HEK293 (cell line): ENCODE data around the gene FGFR2.

Source experiments
- CTCF ChIA-PET: fragments of 350-600 bp; formaldehyde crosslinking; extraction: SDS; loops from one replicate; lab custom pipeline; 2021; ENCODE audit warnings: antibody characterized with exemption; lab: Yijun Ruan, JAX
- POLR2A ChIA-PET: fragments of 300-600 bp; formaldehyde crosslinking; extraction: SDS; loops from one replicate; lab custom pipeline; 2020; ENCODE audit warnings: antibody characterized with exemption, inconsistent platforms; lab: Yijun Ruan, JAX
- H3K27ac ChIP-seq: fragments of 200-500 bp; sonication (Bioruptor generic); 2 replicates; pipeline ENCODE4 v1.5.1; 2014; ENCODE audit warnings: low read depth, low read length, control low read depth, inconsistent platforms; ENCODE audit errors: extremely low read depth
- H3K36me3 ChIP-seq, 2 experiments: fragments of 200-500 bp in 1 of 2; sonication (Bioruptor generic) in 1 of 2; 1 replicate in 1 of 2; 2 replicates in 1 of 2; pipeline ENCODE4 v1.5.1; 2014 to 2017; ENCODE audit warnings: inconsistent platforms in 2 of 2, low read length in 2 of 2; ENCODE audit not compliant: control insufficient read depth in 2 of 2, insufficient read depth in 1 of 2
- H3K4me1 ChIP-seq: fragments of 200-500 bp; sonication (Bioruptor generic); 2 replicates; pipeline ENCODE4 v1.5.1; 2014; ENCODE audit warnings: mild to moderate bottlenecking, low read length, inconsistent platforms; ENCODE audit not compliant: control insufficient read depth, insufficient read depth
- H3K4me3 ChIP-seq: 2 replicates; pipeline ENCODE4 v1.5.1; 2011; ENCODE audit warnings: low read depth, mild to moderate bottlenecking, control low read depth, low read length, moderate library complexity
- H3K9me3 ChIP-seq: fragments of 200-500 bp; sonication (Bioruptor generic); 2 replicates; pipeline ENCODE4 v1.5.1; 2014; ENCODE audit warnings: low read depth, low read length, inconsistent platforms; ENCODE audit not compliant: control insufficient read depth, insufficient read depth
- GFI1B ChIP-seq: fragments of 450-650 bp; formaldehyde crosslinking; IDR thresholded peaks from 2 replicates; pipeline ENCODE4 v1.5.1; 2016; ENCODE audit warnings: missing biosample characterization, missing genetic modification characterization
- INSM2 ChIP-seq: fragments of 450-650 bp; formaldehyde crosslinking; IDR thresholded peaks from 2 replicates; pipeline ENCODE4 v1.5.1; 2016; ENCODE audit warnings: missing biosample characterization, missing genetic modification characterization
- KLF8 ChIP-seq: fragments of 450-650 bp; formaldehyde crosslinking; IDR thresholded peaks from 2 replicates; pipeline ENCODE4 v1.5.1; 2016; ENCODE audit warnings: missing biosample characterization, missing genetic modification characterization
- MZF1 ChIP-seq: fragments of 450-650 bp; formaldehyde crosslinking; IDR thresholded peaks from 2 replicates; pipeline ENCODE4 v1.5.1; 2017; ENCODE audit warnings: missing biosample characterization, missing genetic modification characterization, borderline replicate concordance
- PRDM1 ChIP-seq: fragments of 450-650 bp; formaldehyde crosslinking; IDR thresholded peaks from 2 replicates; pipeline ENCODE4; 2016; ENCODE audit warnings: missing biosample characterization, missing genetic modification characterization
- SP7 ChIP-seq: fragments of 450-650 bp; formaldehyde crosslinking; IDR thresholded peaks from 2 replicates; pipeline ENCODE4 v1.5.1; 2016; ENCODE audit warnings: missing biosample characterization, missing genetic modification characterization
- WT1 ChIP-seq: fragments of 450-650 bp; formaldehyde crosslinking; IDR thresholded peaks from 2 replicates; pipeline ENCODE4 v1.5.1; 2016; ENCODE audit warnings: missing biosample characterization, missing genetic modification characterization
- ZBTB8A ChIP-seq: fragments of 450-650 bp; formaldehyde crosslinking; IDR thresholded peaks from 2 replicates; pipeline ENCODE4 v1.5.1; 2016; ENCODE audit warnings: missing biosample characterization, missing genetic modification characterization
- ZIC2 ChIP-seq: fragments of 450-650 bp; formaldehyde crosslinking; IDR thresholded peaks from 2 replicates; pipeline ENCODE4 v1.5.1; 2016; ENCODE audit warnings: missing biosample characterization, missing genetic modification characterization
- ZNF10 ChIP-seq: fragments of 450-650 bp; formaldehyde crosslinking; IDR thresholded peaks from 2 replicates; pipeline ENCODE4 v1.5.1; 2017; ENCODE audit warnings: missing biosample characterization, missing genetic modification characterization
- ZNF274 ChIP-seq, 2 experiments: fragments of 200-500 bp in 1 of 2; fragments of 450-650 bp in 1 of 2; sonication (Bioruptor generic) in 1 of 2; formaldehyde crosslinking in 1 of 2; IDR thresholded peaks; 2 replicates each; pipeline versions ENCODE4 v1.5.1 to v1.6.1; 2014 to 2016; ENCODE audit warnings: borderline replicate concordance in 1 of 2, inconsistent platforms in 1 of 2, low read length in 1 of 2, missing biosample characterization in 1 of 2, missing genetic modification characterization in 1 of 2
- ZNF394 ChIP-seq: fragments of 450-650 bp; formaldehyde crosslinking; IDR thresholded peaks from 2 replicates; pipeline ENCODE4 v1.5.1; 2016; ENCODE audit warnings: missing biosample characterization, missing genetic modification characterization, mild to moderate bottlenecking, moderate library complexity, borderline replicate concordance
- ZXDB ChIP-seq: fragments of 450-650 bp; formaldehyde crosslinking; IDR thresholded peaks from 2 replicates; pipeline ENCODE4 v1.5.1; 2016; ENCODE audit warnings: missing biosample characterization, missing genetic modification characterization
- TF ChIP-seq, protein P1 (sequence below): fragments of 450-650 bp; formaldehyde crosslinking; IDR thresholded peaks from 2 replicates; pipeline ENCODE4 v1.5.1; 2017; ENCODE audit warnings: missing biosample characterization, mild to moderate bottlenecking, missing genetic modification characterization, moderate library complexity
- TF ChIP-seq, protein P2 (sequence below): fragments of 450-650 bp; formaldehyde crosslinking; IDR thresholded peaks from 2 replicates; pipeline ENCODE4 v1.5.1; 2016; ENCODE audit warnings: missing biosample characterization, missing genetic modification characterization

FGFR2 gene

GRCh38 chr10:121433965-121434364 is 164.3 kb downstream of the FGFR2 start (continued):
- TF ChIP-seq, protein P1, sequence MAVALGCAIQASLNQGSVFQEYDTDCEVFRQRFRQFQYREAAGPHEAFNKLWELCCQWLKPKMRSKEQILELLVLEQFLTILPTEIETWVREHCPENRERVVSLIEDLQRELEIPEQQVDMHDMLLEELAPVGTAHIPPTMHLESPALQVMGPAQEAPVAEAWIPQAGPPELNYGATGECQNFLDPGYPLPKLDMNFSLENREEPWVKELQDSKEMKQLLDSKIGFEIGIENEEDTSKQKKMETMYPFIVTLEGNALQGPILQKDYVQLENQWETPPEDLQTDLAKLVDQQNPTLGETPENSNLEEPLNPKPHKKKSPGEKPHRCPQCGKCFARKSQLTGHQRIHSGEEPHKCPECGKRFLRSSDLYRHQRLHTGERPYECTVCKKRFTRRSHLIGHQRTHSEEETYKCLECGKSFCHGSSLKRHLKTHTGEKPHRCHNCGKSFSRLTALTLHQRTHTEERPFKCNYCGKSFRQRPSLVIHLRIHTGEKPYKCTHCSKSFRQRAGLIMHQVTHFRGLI: no peak

GRCh38 chr10:121428867-121429266 is 169.4 kb downstream of the FGFR2 start:
- Histone ChIP-seq H3K27ac (no peak overlapping the region), H3K4me1 (peaks cover 5% of the 10 kb centered on the region), H3K9me3 (no peaks in the 10 kb centered on the region), H3K4me3 (no peak overlapping the region), H3K36me3 (no peaks in the 10 kb centered on the region)
- ChIA-PET POLR2A (no interaction called here), CTCF (no interaction called here)
- TF ChIP-seq ZXDB (tag by site-specific recombination) (no peak), WT1 (tag by site-specific recombination) (no peak), INSM2 (no peak), KLF8 (tag by site-specific recombination) (no peak), MZF1 (tag by site-specific recombination) (no peak), ZBTB8A (tag by site-specific recombination) (no peak), ZNF394 (tag by site-specific recombination) (no peak), GFI1B (tag by site-specific recombination) (no peak), ZIC2 (no peak), SP7 (tag by site-specific recombination) (no peak), ZNF10 (tag by site-specific recombination) (no peak), PRDM1 (tag by site-specific recombination) (no peak), ZNF274 (IDR thresholded peaks at IDR 0.05; ENCODE audit: low read length) (no peak), ZNF274 (tag by site-specific recombination; IDR thresholded peaks at IDR 0.05; ENCODE audit: borderline replicate concordance) (no peak)
- TF ChIP-seq, protein P2, sequence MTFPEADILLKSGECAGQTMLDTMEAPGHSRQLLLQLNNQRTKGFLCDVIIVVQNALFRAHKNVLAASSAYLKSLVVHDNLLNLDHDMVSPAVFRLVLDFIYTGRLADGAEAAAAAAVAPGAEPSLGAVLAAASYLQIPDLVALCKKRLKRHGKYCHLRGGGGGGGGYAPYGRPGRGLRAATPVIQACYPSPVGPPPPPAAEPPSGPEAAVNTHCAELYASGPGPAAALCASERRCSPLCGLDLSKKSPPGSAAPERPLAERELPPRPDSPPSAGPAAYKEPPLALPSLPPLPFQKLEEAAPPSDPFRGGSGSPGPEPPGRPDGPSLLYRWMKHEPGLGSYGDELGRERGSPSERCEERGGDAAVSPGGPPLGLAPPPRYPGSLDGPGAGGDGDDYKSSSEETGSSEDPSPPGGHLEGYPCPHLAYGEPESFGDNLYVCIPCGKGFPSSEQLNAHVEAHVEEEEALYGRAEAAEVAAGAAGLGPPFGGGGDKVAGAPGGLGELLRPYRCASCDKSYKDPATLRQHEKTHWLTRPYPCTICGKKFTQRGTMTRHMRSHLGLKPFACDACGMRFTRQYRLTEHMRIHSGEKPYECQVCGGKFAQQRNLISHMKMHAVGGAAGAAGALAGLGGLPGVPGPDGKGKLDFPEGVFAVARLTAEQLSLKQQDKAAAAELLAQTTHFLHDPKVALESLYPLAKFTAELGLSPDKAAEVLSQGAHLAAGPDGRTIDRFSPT: no peak
